Omental fat pad (tissue), 4 donors: ENCODE results near the gene MINPP1. TPM values are rescaled to one million over a fixed set of nuclear protein-coding genes. Genes with fewer than 3 reads are reported as not detected.

Experiments
- ATAC-seq: fragments of 150-250 bp; one replicate; pipeline ENCODE4 v1.9.1; 2016; ENCODE audit warnings: mild to moderate bottlenecking, moderate library complexity; ENCODE audit not compliant: low FRiP score
- DNase-seq: peaks from one replicate; pipeline ENCODE4 v3.0.0-alpha.2; 2019; ENCODE audit warnings: low spot score
- CTCF ChIP-seq, 3 donors: fragments of 450-650 bp; IDR thresholded peaks; one replicate each; pipeline ENCODE4 v1.5.1; 2016 to 2017; ENCODE audit warnings: antibody characterized with exemption in 3 of 3, mild to moderate bottlenecking in 3 of 3, moderate library complexity in 2 of 3
- total RNA-seq, 4 donors: library from RNA; depleted of rRNA; stranded (reverse); fragments of >200 nt; gene quantifications; one replicate each; pipeline ENCODE4 v1.1.0, GENCODE V29; 2016

Gene MINPP1
- total RNA-seq, 4 donors from 2014 or later = 9.4 to 20.5 (median 15.7) TPM

DNA sequence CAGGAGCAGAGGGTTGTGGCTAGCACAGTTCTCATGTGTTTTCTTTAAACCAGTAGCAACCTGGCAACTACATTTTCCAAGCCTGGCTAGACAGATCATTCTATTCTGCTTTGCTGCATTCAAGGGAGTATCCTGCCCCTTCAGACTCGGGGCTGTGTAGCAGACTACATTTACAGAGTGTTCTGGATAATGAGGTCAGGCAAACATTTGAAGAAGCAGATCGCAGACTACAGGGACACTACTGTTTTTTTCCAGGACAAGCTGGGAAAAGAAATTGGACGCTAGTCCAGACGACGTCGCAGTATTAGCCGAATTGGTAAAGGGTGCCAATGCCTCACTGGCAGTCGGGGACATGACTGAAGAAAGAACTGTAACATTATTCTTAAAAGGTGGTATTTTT lies 94.0 kb downstream of the MINPP1 start:
- ATAC-seq = no peak
- TF ChIP-seq CTCF (IDR thresholded peaks at IDR 0.05) = no peak
- DNase-seq = no peak

DNA sequence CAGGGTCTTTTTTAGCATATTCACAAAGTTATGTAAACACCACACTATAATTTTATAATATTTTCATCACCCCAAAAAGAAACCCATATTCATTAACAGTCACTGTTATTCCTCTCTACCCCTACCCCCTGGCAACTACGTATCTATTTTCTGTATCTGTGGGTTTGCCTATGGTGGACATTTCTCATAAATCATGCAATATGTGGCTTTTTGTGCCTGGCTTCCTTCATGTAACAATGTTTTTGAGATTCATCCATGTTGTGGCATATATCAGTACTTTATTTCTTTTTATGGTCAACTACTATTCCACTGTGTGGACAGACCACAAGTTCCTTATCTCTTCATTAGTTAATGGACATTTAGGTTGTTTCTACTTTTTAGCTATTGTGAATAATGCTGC lies 95.9 kb downstream of the MINPP1 start:
- no peak for ATAC-seq
- DNase-seq = no peak
- TF ChIP-seq CTCF (IDR thresholded peaks at IDR 0.05) = no peak

Other genes starting within 250 kb of the MINPP1 start
- 1 to 10 TPM; 2.3 to 3.9 (median 2.7) TPM for gene NUTM2D, start 147.1 kb upstream of the MINPP1 start, total RNA-seq
- 100 to 1,000 TPM in 1 of 4 donors, 10 to 100 TPM in 3; 57.1 to 101 (median 67.0) TPM for gene PAPSS2, start 155.0 kb downstream of the MINPP1 start, total RNA-seq